GM20431 (cell line): ENCODE data around the gene CACNA1B.
"Not testable (repeated sequence)": the region's sequence is repeated elsewhere in the genome, so short reads cannot be mapped to it uniquely, and the experiment has no call there.

Experiments
- in situ Hi-C: fragments of 300-500 bp; cut with MseI, MboI; formaldehyde crosslinking; loops from one replicate; pipeline ENCODE4 v1.15.0; 2020; ENCODE audit warnings: low sequenced_read_pairs; ENCODE audit not compliant: unreplicated experiment

CACNA1B gene

DNA sequence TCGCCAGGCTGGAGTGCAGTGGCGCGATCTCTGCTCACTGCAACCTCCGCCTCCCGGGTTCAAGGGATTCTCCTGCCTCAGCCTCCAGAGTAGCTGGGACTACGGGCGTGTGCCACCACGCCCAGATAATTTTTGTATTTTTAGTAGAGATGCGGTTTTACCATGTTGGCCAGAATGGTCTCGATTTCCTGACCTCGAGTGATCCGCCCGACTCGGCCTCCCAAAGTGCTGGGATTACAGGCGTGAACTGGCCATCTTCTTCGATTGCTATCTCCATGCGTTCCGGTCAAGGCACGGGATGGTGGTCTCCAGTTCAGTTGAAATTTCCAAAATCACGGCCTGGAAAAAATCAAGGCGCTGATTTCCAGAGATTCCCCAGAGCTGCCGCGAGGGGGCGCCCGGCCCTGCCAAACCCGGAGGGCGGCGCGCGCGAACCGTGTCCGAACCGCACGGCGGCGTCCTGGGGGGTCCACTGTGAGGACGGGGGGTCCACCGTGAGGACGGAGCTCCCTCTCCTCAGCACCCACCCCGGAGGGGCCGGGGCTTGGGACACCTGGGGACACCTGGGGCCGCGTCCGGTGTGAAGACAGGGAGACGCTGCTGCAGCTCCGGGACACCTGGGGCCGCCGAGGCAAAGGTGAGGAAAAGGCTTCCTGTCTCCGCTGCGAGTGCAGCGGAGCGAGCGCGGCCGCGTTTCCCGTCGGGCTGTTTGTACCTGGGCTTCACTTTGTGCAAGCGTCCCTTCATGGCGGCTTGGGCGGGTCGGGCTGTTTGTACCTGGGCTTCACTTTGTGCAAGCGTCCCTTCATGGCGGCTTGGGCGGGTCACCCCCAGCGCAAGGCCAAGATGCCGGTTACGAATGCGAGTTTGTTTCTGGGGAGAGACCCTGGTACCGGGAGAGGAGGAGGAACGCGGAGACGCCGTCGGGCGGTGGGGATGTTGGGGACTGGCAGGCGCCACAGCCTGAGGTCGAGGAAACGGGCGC, 272.4 kb downstream of the CACNA1B start:
- in situ Hi-C loops, result not testable (repeated sequence)

DNA sequence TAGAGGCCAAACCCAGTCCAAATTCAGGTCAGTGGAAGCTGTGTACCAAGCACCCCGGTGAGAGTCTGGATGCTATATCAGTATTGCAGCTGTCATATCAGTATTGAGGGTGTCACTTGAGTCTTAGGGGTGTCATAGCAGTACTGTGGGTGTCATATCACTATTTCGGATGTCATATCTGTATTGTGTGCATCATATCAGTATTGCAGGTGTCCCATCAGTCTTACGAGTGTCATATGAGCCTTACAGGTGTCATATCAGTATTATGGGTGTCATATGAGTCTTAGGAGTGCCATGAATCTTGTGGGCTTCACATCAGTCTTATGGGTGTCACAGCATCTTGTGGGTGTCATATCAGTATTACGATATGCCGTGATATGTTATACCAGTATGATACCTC, 278.2 kb downstream of the CACNA1B start:
- in situ Hi-C loops, result not testable (repeated sequence)

DNA sequence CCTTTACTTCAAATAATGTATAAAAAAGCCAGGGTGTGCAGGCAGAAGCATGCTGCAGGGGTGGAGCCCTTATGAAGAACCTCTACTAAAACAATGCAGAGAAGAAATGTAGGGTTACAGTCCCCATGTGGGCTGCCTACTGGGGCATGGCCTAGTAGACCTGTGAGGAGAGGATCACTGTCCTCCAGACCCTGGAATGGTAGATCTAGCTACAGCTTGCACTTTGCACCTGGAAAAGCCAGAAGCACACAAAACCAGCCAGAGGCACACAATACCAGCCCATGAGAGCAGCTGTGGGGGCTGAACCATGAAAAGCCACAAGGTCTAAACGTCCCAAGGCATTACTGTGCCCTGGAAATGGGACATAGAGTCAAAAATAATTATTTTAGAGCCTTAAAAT, 289.2 kb downstream of the CACNA1B start:
- in situ Hi-C loops, result not testable (repeated sequence)
